Endothelial cell (in vitro differentiated cells): ENCODE measurements around the gene SLC12A6. TPM values are rescaled to one million over a fixed set of nuclear protein-coding genes. Genes with fewer than 3 reads are reported as not detected.

ENCODE experiments used
- DNase-seq: peaks from one replicate; pipeline ENCODE4 v3.0.0; 2021; ENCODE audit warnings: low spot score
- H3K27ac Mint-ChIP-seq: one replicate; pipeline ENCODE4 v1.8.0; 2021; ENCODE audit warnings: mixed read lengths, inconsistent platforms; ENCODE audit not compliant: unreplicated experiment
- H3K27me3 Mint-ChIP-seq: one replicate; pipeline ENCODE4 v1.8.0; 2021; ENCODE audit warnings: mild to moderate bottlenecking, moderate library complexity, mixed read lengths, inconsistent platforms; ENCODE audit not compliant: unreplicated experiment
- H3K36me3 Mint-ChIP-seq: one replicate; pipeline ENCODE4 v1.8.0; 2021; ENCODE audit warnings: mild to moderate bottlenecking, low read depth, mixed read lengths, inconsistent platforms; ENCODE audit not compliant: unreplicated experiment
- H3K4me1 Mint-ChIP-seq: one replicate; pipeline ENCODE4 v1.8.0; 2021; ENCODE audit warnings: mild to moderate bottlenecking, mixed read lengths, inconsistent platforms; ENCODE audit not compliant: unreplicated experiment
- H3K4me3 Mint-ChIP-seq: one replicate; pipeline ENCODE4 v1.8.0; 2021; ENCODE audit warnings: mild to moderate bottlenecking, mixed read lengths, inconsistent platforms; ENCODE audit not compliant: unreplicated experiment
- H3K9me3 Mint-ChIP-seq: one replicate; pipeline ENCODE4 v1.8.0; 2021; ENCODE audit warnings: mixed read lengths, inconsistent platforms; ENCODE audit not compliant: unreplicated experiment
- total RNA-seq: library from RNA; stranded (reverse); fragmentation: NEBNext Ultra II Directional; extraction: Animal tissue kit (Norgen Biotek cat#: 25700); gene quantifications from one replicate; pipeline ENCODE4 v1.2.1, GENCODE V29; 2021; ENCODE audit not compliant: unreplicated experiment
- TF ChIP-seq, protein P1 (sequence below): fragments of 200-600 bp; sonication (generic); IDR thresholded peaks from one replicate; pipeline ENCODE4 v1.5.0; 2021; ENCODE audit warnings: antibody characterized with exemption; ENCODE audit not compliant: unreplicated experiment

SLC12A6 gene
- total RNA-seq, 1 donor from 2014 or later, result 22.4 TPM

GRCh38 chr15:34275154-34275553, 62.4 kb downstream of the SLC12A6 start:
- TF ChIP-seq, protein P1, sequence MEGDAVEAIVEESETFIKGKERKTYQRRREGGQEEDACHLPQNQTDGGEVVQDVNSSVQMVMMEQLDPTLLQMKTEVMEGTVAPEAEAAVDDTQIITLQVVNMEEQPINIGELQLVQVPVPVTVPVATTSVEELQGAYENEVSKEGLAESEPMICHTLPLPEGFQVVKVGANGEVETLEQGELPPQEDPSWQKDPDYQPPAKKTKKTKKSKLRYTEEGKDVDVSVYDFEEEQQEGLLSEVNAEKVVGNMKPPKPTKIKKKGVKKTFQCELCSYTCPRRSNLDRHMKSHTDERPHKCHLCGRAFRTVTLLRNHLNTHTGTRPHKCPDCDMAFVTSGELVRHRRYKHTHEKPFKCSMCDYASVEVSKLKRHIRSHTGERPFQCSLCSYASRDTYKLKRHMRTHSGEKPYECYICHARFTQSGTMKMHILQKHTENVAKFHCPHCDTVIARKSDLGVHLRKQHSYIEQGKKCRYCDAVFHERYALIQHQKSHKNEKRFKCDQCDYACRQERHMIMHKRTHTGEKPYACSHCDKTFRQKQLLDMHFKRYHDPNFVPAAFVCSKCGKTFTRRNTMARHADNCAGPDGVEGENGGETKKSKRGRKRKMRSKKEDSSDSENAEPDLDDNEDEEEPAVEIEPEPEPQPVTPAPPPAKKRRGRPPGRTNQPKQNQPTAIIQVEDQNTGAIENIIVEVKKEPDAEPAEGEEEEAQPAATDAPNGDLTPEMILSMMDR, result no peak
- Mint-ChIP-seq H3K9me3 (no peaks in the 10 kb centered on the region), H3K27ac (no peak overlapping the region), H3K4me3 (no peak overlapping the region), H3K4me1 (no peaks in the 10 kb centered on the region), H3K36me3 (no peaks in the 10 kb centered on the region), H3K27me3 (no peaks in the 10 kb centered on the region)
- no peak for DNase-seq

DNA sequence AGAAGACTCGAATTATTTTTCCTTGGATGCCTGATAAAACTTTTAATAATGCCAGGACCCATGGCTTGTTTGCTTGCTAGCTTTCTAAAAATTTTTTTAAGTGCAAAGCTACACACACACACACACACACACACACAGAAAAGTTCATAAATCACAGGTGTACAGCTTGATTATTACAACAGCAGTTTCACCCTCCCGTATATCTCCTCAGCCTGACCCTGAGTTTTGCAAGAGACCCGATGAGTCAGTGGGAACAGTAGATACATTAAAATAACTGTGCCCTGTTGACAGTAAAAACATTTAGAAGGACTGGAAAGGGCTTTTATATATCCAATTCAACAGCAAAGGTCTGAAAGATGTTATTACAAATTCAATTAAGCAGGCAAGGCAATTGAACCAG, 66.1 kb downstream of the SLC12A6 start:
- Mint-ChIP-seq H3K27me3 (no peaks in the 10 kb centered on the region), H3K9me3 (no peaks in the 10 kb centered on the region), H3K4me1 (no peaks in the 10 kb centered on the region), H3K4me3 (no peak overlapping the region), H3K36me3 (no peaks in the 10 kb centered on the region), H3K27ac (no peak overlapping the region)
- DNase-seq, result no peak
- TF ChIP-seq, protein P1, result no peak

DNA sequence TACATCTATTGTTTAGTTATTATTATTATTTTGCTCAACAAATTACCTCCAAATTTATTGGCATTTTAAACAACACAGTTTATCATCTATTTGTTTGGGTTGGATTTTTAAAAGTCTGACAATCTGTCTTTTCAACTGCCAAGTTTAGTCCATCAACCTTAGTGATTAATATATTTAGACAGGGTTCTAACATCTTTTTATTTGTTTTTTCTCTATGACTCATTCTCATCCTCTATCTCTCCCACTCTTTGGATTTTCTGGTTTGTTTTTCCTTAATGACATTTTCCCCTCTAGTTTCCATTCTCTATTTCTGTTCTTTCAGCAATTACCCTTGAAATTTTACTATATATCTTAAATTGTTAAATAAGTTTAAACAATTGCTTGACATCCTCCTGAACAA, 70.8 kb downstream of the SLC12A6 start:
- Mint-ChIP-seq H3K27me3 (no peaks in the 10 kb centered on the region), H3K36me3 (no peaks in the 10 kb centered on the region), H3K9me3 (no peaks in the 10 kb centered on the region), H3K4me3 (no peak overlapping the region), H3K4me1 (no peaks in the 10 kb centered on the region), H3K27ac (no peak overlapping the region)
- DNase-seq, result no peak
- TF ChIP-seq, protein P1, result no peak

DNA sequence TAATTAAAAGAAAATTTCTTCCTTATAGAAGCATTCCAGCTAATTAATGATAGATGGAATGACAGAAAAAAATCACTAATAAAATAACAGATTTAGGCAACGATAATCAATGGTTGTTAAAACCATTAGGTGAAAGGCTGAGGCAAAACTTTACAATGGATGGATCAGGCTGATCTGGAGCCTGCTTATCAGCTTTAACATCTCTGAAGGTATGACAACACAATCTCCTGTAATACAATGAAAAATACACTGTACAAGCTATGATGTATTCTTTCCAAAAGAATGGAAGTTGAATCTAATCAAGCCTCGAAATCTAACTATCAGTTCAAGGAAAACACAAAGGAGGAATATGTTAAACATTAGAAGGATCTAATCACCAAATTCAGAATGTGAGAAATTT, 73.5 kb downstream of the SLC12A6 start:
- no peaks in the 10 kb centered on the region for H3K36me3 Mint-ChIP-seq
- TF ChIP-seq, protein P1, result no peak
- no peaks in the 10 kb centered on the region for H3K4me1 Mint-ChIP-seq
- no peaks in the 10 kb centered on the region for H3K27me3 Mint-ChIP-seq
- no peak for DNase-seq
- H3K4me3 Mint-ChIP-seq, result no peak overlapping the region
- no peaks in the 10 kb centered on the region for H3K9me3 Mint-ChIP-seq
- no peak overlapping the region for H3K27ac Mint-ChIP-seq

GRCh38 chr15:34262362-34262761, 75.2 kb downstream of the SLC12A6 start:
- no peaks in the 10 kb centered on the region for H3K36me3 Mint-ChIP-seq
- no peaks in the 10 kb centered on the region for H3K4me1 Mint-ChIP-seq
- TF ChIP-seq, protein P1, result no peak
- H3K4me3 Mint-ChIP-seq, result no peak overlapping the region
- DNase-seq, result no peak
- H3K27ac Mint-ChIP-seq, result no peak overlapping the region
- H3K27me3 Mint-ChIP-seq, result no peaks in the 10 kb centered on the region
- no peaks in the 10 kb centered on the region for H3K9me3 Mint-ChIP-seq
